ENCODE results near the gene PSG6. TPM values are rescaled to one million over a fixed set of nuclear protein-coding genes. Genes with fewer than 3 reads are reported as not detected.
"Not testable (repeated sequence)": the region's sequence is repeated elsewhere in the genome, so short reads cannot be mapped to it uniquely, and the experiment has no call there.

PSG6 gene
- total and polyA plus RNA-seq, 2 donors (not counting 1 experiment from before 2014, with no cell fraction given), result 0.17 to 0.76 TPM

DNA sequence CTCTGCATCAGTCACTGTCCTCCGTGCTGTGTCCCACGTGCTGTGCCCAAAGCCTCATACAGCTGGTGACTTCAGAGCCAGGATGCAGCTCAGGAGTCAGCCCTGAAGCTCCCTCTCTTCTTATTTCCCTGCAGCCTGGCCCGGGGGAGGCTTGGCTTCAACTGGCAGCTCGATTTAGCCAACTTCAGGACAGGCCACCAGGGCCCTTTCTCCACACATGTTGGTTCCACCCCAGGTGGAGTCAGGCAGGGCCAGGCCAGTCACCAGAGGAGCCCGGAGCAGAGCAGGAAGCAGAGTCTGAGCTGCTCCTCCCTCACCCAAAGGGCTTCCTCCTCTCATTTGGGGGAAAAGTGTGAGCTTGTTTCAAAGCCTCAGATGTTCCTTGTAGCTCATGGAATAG is 11.5 kb downstream of the PSG6 start:
- H2AFZ ChIP-seq (ENCODE audit: low read length); H3K36me3 ChIP-seq (ENCODE audit: control insufficient read depth, insufficient read depth, low read length); H3K4me3 ChIP-seq (replicated peaks in 1 of 4; ENCODE audit: control extremely low read depth in 1 of 4, insufficient read depth in 1 of 4, low read depth in 3 of 4, low read length in 4 of 4); H3K79me2 ChIP-seq (ENCODE audit: control insufficient read depth, insufficient read depth, low read length); H3K9ac ChIP-seq (ENCODE audit: insufficient read depth, low read length); DNase-seq (ENCODE audit: low read depth in 2 of 2); H3K27ac ChIP-seq (ENCODE audit: insufficient read depth, low read length); H3K4me1 ChIP-seq (ENCODE audit: control insufficient read depth, extremely low read depth, insufficient read depth, low read length); H3K4me2 ChIP-seq (ENCODE audit: extremely low read depth, insufficient read depth, low read length); H4K20me1 ChIP-seq (ENCODE audit: control insufficient read depth, extremely low read depth, insufficient read depth, low read length); H3K9me3 ChIP-seq (ENCODE audit: control insufficient read depth, insufficient read depth, low read depth, low read length); H3K27me3 ChIP-seq (ENCODE audit: control insufficient read depth, insufficient read depth, low read length): not testable (repeated sequence)

DNA sequence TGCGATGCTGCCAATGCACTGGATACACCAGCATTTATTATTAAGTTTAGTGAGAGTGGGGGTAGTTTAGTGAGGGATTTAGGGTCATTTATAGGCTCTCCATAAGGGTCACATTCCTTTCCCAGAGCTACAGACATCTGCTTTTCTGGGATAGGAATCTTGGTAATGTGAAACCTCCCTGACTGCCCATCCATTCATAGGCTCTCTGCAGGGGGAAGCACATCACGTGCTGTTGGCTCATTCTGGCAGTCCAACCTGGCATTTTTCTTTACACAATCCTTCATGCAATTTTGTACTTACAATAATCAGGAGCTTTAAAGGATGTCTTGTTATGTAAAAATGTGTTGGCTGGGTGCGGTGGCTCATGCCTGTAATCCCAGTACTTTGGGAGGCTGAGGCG is 17.1 kb downstream of the PSG6 start:
- not testable (repeated sequence) for H3K27me3 ChIP-seq (ENCODE audit: control insufficient read depth, insufficient read depth, low read length); H3K27ac ChIP-seq (ENCODE audit: insufficient read depth, low read length); H3K4me3 ChIP-seq (replicated peaks in 1 of 4; ENCODE audit: control extremely low read depth in 1 of 4, insufficient read depth in 1 of 4, low read depth in 3 of 4, low read length in 4 of 4); H3K4me1 ChIP-seq (ENCODE audit: control insufficient read depth, extremely low read depth, insufficient read depth, low read length); H3K4me2 ChIP-seq (ENCODE audit: extremely low read depth, insufficient read depth, low read length); H3K9me3 ChIP-seq (ENCODE audit: control insufficient read depth, insufficient read depth, low read depth, low read length); DNase-seq (ENCODE audit: low read depth in 2 of 2); H3K79me2 ChIP-seq (ENCODE audit: control insufficient read depth, insufficient read depth, low read length); H3K9ac ChIP-seq (ENCODE audit: insufficient read depth, low read length); H3K36me3 ChIP-seq (ENCODE audit: control insufficient read depth, insufficient read depth, low read length); H4K20me1 ChIP-seq (ENCODE audit: control insufficient read depth, extremely low read depth, insufficient read depth, low read length); H2AFZ ChIP-seq (ENCODE audit: low read length)

DNA sequence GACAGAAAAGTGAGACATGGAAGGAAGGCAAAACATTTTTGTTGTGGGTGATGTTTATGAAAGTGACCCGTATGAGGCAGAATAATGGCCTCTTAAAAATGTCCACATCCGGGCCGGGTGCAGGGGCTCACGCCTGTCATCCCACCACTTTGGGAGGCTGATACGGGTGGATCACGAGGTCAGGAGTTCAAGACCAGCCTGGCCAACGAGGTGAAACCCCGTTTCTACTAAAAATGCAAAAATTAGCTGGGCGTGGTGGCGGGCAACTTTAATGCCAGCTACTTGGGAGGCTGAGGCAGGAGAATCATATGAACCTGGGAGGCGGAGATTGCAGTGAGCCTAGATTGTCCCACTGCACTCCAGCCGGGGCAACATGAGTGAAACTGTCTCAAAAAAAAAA is 18.0 kb downstream of the PSG6 start:
- not testable (repeated sequence) for H3K4me3 ChIP-seq (replicated peaks in 1 of 4; ENCODE audit: control extremely low read depth in 1 of 4, insufficient read depth in 1 of 4, low read depth in 3 of 4, low read length in 4 of 4); H2AFZ ChIP-seq (ENCODE audit: low read length); H3K4me2 ChIP-seq (ENCODE audit: extremely low read depth, insufficient read depth, low read length); H3K9ac ChIP-seq (ENCODE audit: insufficient read depth, low read length); H3K27ac ChIP-seq (ENCODE audit: insufficient read depth, low read length); H3K4me1 ChIP-seq (ENCODE audit: control insufficient read depth, extremely low read depth, insufficient read depth, low read length); DNase-seq (ENCODE audit: low read depth in 2 of 2); H3K79me2 ChIP-seq (ENCODE audit: control insufficient read depth, insufficient read depth, low read length); H3K36me3 ChIP-seq (ENCODE audit: control insufficient read depth, insufficient read depth, low read length); H4K20me1 ChIP-seq (ENCODE audit: control insufficient read depth, extremely low read depth, insufficient read depth, low read length); H3K9me3 ChIP-seq (ENCODE audit: control insufficient read depth, insufficient read depth, low read depth, low read length); H3K27me3 ChIP-seq (ENCODE audit: control insufficient read depth, insufficient read depth, low read length)

DNA sequence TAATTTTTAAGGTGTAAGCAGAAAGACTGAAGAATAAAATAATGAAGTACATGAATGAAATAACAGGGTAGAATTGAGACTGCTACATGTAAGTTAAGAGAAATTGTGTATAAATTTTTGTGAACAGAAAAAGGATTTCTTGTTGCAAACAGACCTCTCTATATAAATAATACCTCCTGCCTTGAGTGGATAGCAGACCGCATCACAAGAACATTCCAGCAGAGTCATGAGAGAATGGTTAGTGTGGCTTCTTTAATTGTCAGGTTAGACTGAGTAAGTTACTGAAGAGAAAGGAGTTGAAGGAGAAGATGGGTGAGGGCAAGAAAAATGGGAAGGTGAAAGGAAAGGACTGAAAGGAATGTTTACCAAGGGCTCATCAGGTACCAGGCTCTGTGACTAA is 18.6 kb downstream of the PSG6 start:
- H3K4me2 ChIP-seq (ENCODE audit: extremely low read depth, insufficient read depth, low read length); DNase-seq (ENCODE audit: low read depth in 2 of 2); H3K4me3 ChIP-seq (replicated peaks in 1 of 4; ENCODE audit: control extremely low read depth in 1 of 4, insufficient read depth in 1 of 4, low read depth in 3 of 4, low read length in 4 of 4); H3K36me3 ChIP-seq (ENCODE audit: control insufficient read depth, insufficient read depth, low read length); H3K27me3 ChIP-seq (ENCODE audit: control insufficient read depth, insufficient read depth, low read length); H3K27ac ChIP-seq (ENCODE audit: insufficient read depth, low read length); H3K9me3 ChIP-seq (ENCODE audit: control insufficient read depth, insufficient read depth, low read depth, low read length); H3K79me2 ChIP-seq (ENCODE audit: control insufficient read depth, insufficient read depth, low read length); H2AFZ ChIP-seq (ENCODE audit: low read length); H4K20me1 ChIP-seq (ENCODE audit: control insufficient read depth, extremely low read depth, insufficient read depth, low read length); H3K4me1 ChIP-seq (ENCODE audit: control insufficient read depth, extremely low read depth, insufficient read depth, low read length); H3K9ac ChIP-seq (ENCODE audit: insufficient read depth, low read length): not testable (repeated sequence)

DNA sequence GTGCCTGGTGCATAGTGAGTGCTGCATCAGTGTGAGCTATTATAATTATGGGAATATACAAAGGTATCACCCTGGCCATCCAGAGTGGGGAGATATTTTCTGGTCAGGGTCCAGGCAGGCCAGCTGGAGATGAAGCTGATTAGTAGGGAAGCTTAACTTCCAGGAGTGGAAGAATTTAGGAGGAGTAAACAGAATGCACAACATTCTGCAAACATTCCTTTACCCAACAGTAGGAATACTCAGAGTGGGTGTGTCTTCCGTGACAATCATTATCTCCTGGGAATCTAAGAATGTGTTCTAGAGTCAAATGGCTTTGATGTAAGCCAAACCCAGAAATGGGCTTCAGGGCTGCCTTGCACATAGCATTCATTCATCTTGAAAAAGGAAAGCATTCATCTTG is 19.0 kb downstream of the PSG6 start:
- H2AFZ ChIP-seq (ENCODE audit: low read length); H3K27me3 ChIP-seq (ENCODE audit: control insufficient read depth, insufficient read depth, low read length); H3K9me3 ChIP-seq (ENCODE audit: control insufficient read depth, insufficient read depth, low read depth, low read length); DNase-seq (ENCODE audit: low read depth in 2 of 2); H3K4me1 ChIP-seq (ENCODE audit: control insufficient read depth, extremely low read depth, insufficient read depth, low read length); H3K27ac ChIP-seq (ENCODE audit: insufficient read depth, low read length); H4K20me1 ChIP-seq (ENCODE audit: control insufficient read depth, extremely low read depth, insufficient read depth, low read length); H3K4me3 ChIP-seq (replicated peaks in 1 of 4; ENCODE audit: control extremely low read depth in 1 of 4, insufficient read depth in 1 of 4, low read depth in 3 of 4, low read length in 4 of 4); H3K36me3 ChIP-seq (ENCODE audit: control insufficient read depth, insufficient read depth, low read length); H3K79me2 ChIP-seq (ENCODE audit: control insufficient read depth, insufficient read depth, low read length); H3K9ac ChIP-seq (ENCODE audit: insufficient read depth, low read length); H3K4me2 ChIP-seq (ENCODE audit: extremely low read depth, insufficient read depth, low read length): not testable (repeated sequence)

DNA sequence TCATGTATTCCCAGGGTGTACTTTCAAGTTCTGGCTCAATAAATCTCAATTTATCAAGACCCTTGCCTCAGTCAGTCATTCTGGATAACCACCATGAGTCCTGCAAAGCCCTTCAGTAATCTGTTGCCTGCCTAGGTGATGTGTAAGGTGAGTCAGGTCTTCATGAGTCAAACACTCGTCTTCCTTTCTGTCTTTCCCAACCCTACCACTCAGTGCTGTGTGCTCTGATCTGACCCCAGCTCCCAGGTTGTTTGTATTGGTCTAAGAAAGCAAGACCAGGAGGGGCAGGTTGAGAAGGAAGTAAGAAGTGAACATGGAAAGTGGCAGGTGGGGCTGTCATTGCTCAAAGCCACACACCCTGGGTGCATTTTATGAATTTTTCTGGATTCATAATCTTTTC is 20.0 kb downstream of the PSG6 start:
- not testable (repeated sequence) for H2AFZ ChIP-seq (ENCODE audit: low read length); H3K4me2 ChIP-seq (ENCODE audit: extremely low read depth, insufficient read depth, low read length); H3K79me2 ChIP-seq (ENCODE audit: control insufficient read depth, insufficient read depth, low read length); H3K27me3 ChIP-seq (ENCODE audit: control insufficient read depth, insufficient read depth, low read length); H3K4me1 ChIP-seq (ENCODE audit: control insufficient read depth, extremely low read depth, insufficient read depth, low read length); H3K9ac ChIP-seq (ENCODE audit: insufficient read depth, low read length); H4K20me1 ChIP-seq (ENCODE audit: control insufficient read depth, extremely low read depth, insufficient read depth, low read length); H3K9me3 ChIP-seq (ENCODE audit: control insufficient read depth, insufficient read depth, low read depth, low read length); H3K27ac ChIP-seq (ENCODE audit: insufficient read depth, low read length); H3K36me3 ChIP-seq (ENCODE audit: control insufficient read depth, insufficient read depth, low read length); H3K4me3 ChIP-seq (replicated peaks in 1 of 4; ENCODE audit: control extremely low read depth in 1 of 4, insufficient read depth in 1 of 4, low read depth in 3 of 4, low read length in 4 of 4)
- DNase-seq (ENCODE audit: low read depth in 2 of 2), result peak in 1 of 2 donors; percentile 5

DNA sequence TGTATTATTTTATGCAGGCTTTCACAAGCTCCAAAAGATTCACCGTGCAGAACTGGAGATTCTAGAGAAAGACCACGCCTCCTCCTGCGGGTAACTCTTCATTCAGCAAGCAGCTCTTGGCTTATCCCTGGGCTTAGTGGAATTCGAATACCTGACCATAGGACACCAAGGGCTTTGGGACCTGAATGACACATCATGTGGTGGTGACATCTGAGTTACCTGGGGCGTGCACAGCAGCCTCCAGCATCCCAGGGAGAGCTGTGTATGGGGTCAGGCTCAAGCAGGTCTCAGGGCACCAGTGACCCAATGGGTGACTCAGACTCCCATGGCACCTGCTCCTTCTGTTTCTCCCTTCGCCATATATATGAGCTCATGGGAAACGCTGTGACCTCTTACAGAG is 27.2 kb downstream of the PSG6 start:
- H3K27ac ChIP-seq (ENCODE audit: insufficient read depth, low read length); H3K36me3 ChIP-seq (ENCODE audit: control insufficient read depth, insufficient read depth, low read length); H3K4me3 ChIP-seq (replicated peaks in 1 of 4; ENCODE audit: control extremely low read depth in 1 of 4, insufficient read depth in 1 of 4, low read depth in 3 of 4, low read length in 4 of 4); DNase-seq (ENCODE audit: low read depth in 2 of 2); H2AFZ ChIP-seq (ENCODE audit: low read length); H3K79me2 ChIP-seq (ENCODE audit: control insufficient read depth, insufficient read depth, low read length); H3K9me3 ChIP-seq (ENCODE audit: control insufficient read depth, insufficient read depth, low read depth, low read length); H3K4me1 ChIP-seq (ENCODE audit: control insufficient read depth, extremely low read depth, insufficient read depth, low read length); H3K27me3 ChIP-seq (ENCODE audit: control insufficient read depth, insufficient read depth, low read length); H3K9ac ChIP-seq (ENCODE audit: insufficient read depth, low read length); H4K20me1 ChIP-seq (ENCODE audit: control insufficient read depth, extremely low read depth, insufficient read depth, low read length); H3K4me2 ChIP-seq (ENCODE audit: extremely low read depth, insufficient read depth, low read length): not testable (repeated sequence)
